A549 (cell line): ENCODE results near the gene PTPN22. TPM values are rescaled to one million over a fixed set of nuclear protein-coding genes. Genes with fewer than 3 reads are reported as not detected.

ENCODE experiments used
- ATAC-seq, 2 experiments: fragments of 200-7000 bp in 1 of 2; fragments of >200 bp in 1 of 2; cut with Nextera tagmentation in 1 of 2; cut with Tn5 transposase in 1 of 2; 3 replicates each; pipeline versions ENCODE4 v1.8.0 to v1.9.1; 2018 to 2020; ENCODE audit warnings: mild to moderate bottlenecking in 1 of 2, moderate library complexity in 1 of 2
- CTCF ChIA-PET: fragments of 300-600 bp; sonication (Branson Sonifier 250); formaldehyde crosslinking; extraction: SDS; loops from one replicate; lab custom pipeline; 2021; ENCODE audit warnings: antibody characterized with exemption, inconsistent platforms; lab: Yijun Ruan, JAX
- POLR2A ChIA-PET: fragments of 350-600 bp; formaldehyde crosslinking; extraction: SDS; loops from one replicate; lab custom pipeline; 2021; ENCODE audit warnings: antibody characterized with exemption, inconsistent platforms; lab: Yijun Ruan, JAX
- DNase-seq, 2 experiments: peaks; one replicate each; pipeline versions ENCODE4 v3.0.0 to v3.0.0-alpha.2; 2011 to 2016; ENCODE audit warnings: low read depth in 1 of 2, low spot score in 1 of 2
- FAIRE-seq: peaks from 2 replicates; lab custom pipeline; 2011; peaks lifted over from hg19 to GRCh38; lab: Jason Lieb, UNC
- H3K27ac ChIP-seq, 2 experiments: fragments of >200 bp; sonication (Bioruptor Twin); formaldehyde crosslinking; 3 replicates each; pipeline ENCODE4 v1.5.1; 2016 to 2017
- H3K4me1 ChIP-seq: fragments of >200 bp; sonication (Bioruptor Twin); formaldehyde crosslinking; 3 replicates; pipeline ENCODE4 v1.6.1; 2016
- H3K4me2 ChIP-seq: fragments of >200 bp; sonication (Bioruptor Twin); formaldehyde crosslinking; 3 replicates; pipeline ENCODE4 v1.6.1; 2016
- H3K4me3 ChIP-seq: fragments of >200 bp; sonication (Bioruptor Twin); formaldehyde crosslinking; 3 replicates; pipeline ENCODE4 v1.5.1; 2016
- H3K9me3 ChIP-seq: fragments of >200 bp; sonication (Bioruptor Twin); formaldehyde crosslinking; 3 replicates; pipeline ENCODE4 v1.6.1; 2016
- CBX2 ChIP-seq: fragments of 200-600 bp; sonication (generic); IDR thresholded peaks from 2 replicates; pipeline ENCODE4 v1.6.1; 2016; ENCODE audit warnings: low read depth, mild to moderate bottlenecking, borderline replicate concordance
- CEBPB ChIP-seq, 2 experiments: fragments of >200 bp in 1 of 2; sonication (Bioruptor Twin) in 1 of 2; formaldehyde crosslinking in 1 of 2; IDR thresholded peaks; 2 replicates each; pipeline ENCODE4 v1.6.1; 2012 to 2016
- EHF ChIP-seq: fragments of 250-450 bp; sonication (Bioruptor Pico); IDR thresholded peaks from 2 replicates; pipeline ENCODE4 v1.5.0; 2020; ENCODE audit warnings: mild to moderate bottlenecking
- EP300 ChIP-seq, 2 experiments: fragments of >200 bp; sonication (Bioruptor Twin); formaldehyde crosslinking; IDR thresholded peaks; 2 replicates in 1 of 2; 3 replicates in 1 of 2; pipeline ENCODE4 v1.6.1; 2016 to 2017
- ESRRA ChIP-seq: fragments of 150-350 bp; IDR thresholded peaks from 2 replicates; pipeline ENCODE4 v1.6.1; 2014; ENCODE audit warnings: mild to moderate bottlenecking, low read length, borderline replicate concordance
- FOSB ChIP-seq: fragments of 250-450 bp; sonication (Bioruptor Pico); IDR thresholded peaks from 2 replicates; pipeline ENCODE4 v1.5.0; 2020; ENCODE audit warnings: mild to moderate bottlenecking, moderate library complexity
- HEYL ChIP-seq: fragments of 250-450 bp; sonication (Bioruptor Pico); IDR thresholded peaks from 2 replicates; pipeline ENCODE4 v1.8.0; 2021; ENCODE audit warnings: mild to moderate bottlenecking, moderate library complexity
- HOXA7 ChIP-seq: fragments of 250-450 bp; sonication (Bioruptor Pico); IDR thresholded peaks from 2 replicates; pipeline ENCODE4 v1.5.0; 2020; ENCODE audit warnings: mild to moderate bottlenecking, moderate library complexity
- JUN ChIP-seq, 2 experiments: fragments of >200 bp; sonication (Bioruptor Twin); formaldehyde crosslinking; IDR thresholded peaks; 2 replicates in 1 of 2; 3 replicates in 1 of 2; pipeline ENCODE4 v1.6.1; 2016 to 2017
- KDM5A ChIP-seq: fragments of 200-600 bp; sonication (generic); IDR thresholded peaks from 2 replicates; pipeline ENCODE4 v1.6.1; 2016; ENCODE audit warnings: antibody characterized with exemption, mild to moderate bottlenecking
- MAFK ChIP-seq: fragments of 450-650 bp; IDR thresholded peaks from 2 replicates; pipeline ENCODE4 v1.6.1; 2014; ENCODE audit not compliant: partially characterized antibody
- MAZ ChIP-seq: fragments of 150-350 bp; IDR thresholded peaks from 2 replicates; pipeline ENCODE4 v1.6.1; 2014; ENCODE audit warnings: antibody characterized with exemption, low read depth, low read length, borderline replicate concordance
- POLR2AphosphoS2 ChIP-seq: conservative IDR thresholded peaks from 2 replicates; pipeline ENCODE4 v1.6.1; 2012; ENCODE audit warnings: low read length, improper control_type of control experiment, inconsistent platforms
- RARB ChIP-seq: fragments of 250-450 bp; sonication (Bioruptor Pico); IDR thresholded peaks from 2 replicates; pipeline ENCODE4 v1.8.0; 2021; ENCODE audit warnings: mild to moderate bottlenecking, moderate library complexity
- RCOR1 ChIP-seq: fragments of 150-350 bp; IDR thresholded peaks from 2 replicates; pipeline ENCODE4 v1.6.1; 2014; ENCODE audit warnings: antibody characterized with exemption, low read length, low read depth
- SREBF2 ChIP-seq: fragments of 450-650 bp; IDR thresholded peaks from 2 replicates; pipeline ENCODE4 v1.6.1; 2014; ENCODE audit warnings: mild to moderate bottlenecking, moderate library complexity
- TP53 ChIP-seq: fragments of 250-450 bp; sonication (Bioruptor Pico); IDR thresholded peaks from 2 replicates; pipeline ENCODE4 v1.5.0; 2021; ENCODE audit warnings: mild to moderate bottlenecking, moderate library complexity
- ZC3H11A ChIP-seq: fragments of 450-650 bp; IDR thresholded peaks from 2 replicates; pipeline ENCODE4 v1.6.1; 2014; ENCODE audit warnings: antibody characterized with exemption, mild to moderate bottlenecking
- ZFP36 ChIP-seq: fragments of 450-650 bp; IDR thresholded peaks from 2 replicates; pipeline ENCODE4 v1.6.1; 2014; ENCODE audit warnings: borderline replicate concordance; ENCODE audit not compliant: partially characterized antibody
- ZNF302 ChIP-seq: fragments of 250-450 bp; sonication (Bioruptor Pico); IDR thresholded peaks from 2 replicates; pipeline ENCODE4 v1.9.0; 2021; ENCODE audit warnings: inconsistent platforms, mild to moderate bottlenecking, moderate library complexity
- WGBS: methylation state at CpG from one replicate; pipeline ENCODE4 v1.1.6; 2017; ENCODE audit errors: missing lambda C conversion rate; 5-methylcytosine and 5-hydroxymethylcytosine counted together
- polyA plus RNA-seq, 4 experiments: library from polyadenylated mRNA; depleted of rRNA in 3 of 4; stranded (reverse); fragments of >200 nt; fragmentation: RNase III in 1 of 4; extraction: RNeasy Plus Mini Kit Qiagen cat#74134 plus additional on column Dnase treatment in 1 of 4; gene quantifications; 2 replicates in 3 of 4; 3 replicates in 1 of 4; pipeline ENCODE4 v1.2.3, GENCODE V29; 2011 to 2017
- TF ChIP-seq, protein P1 (sequence below): IDR thresholded peaks from 2 replicates; pipeline ENCODE4 v1.6.1; 2012
- TF ChIP-seq, protein P2 (sequence below): fragments of 250-450 bp; sonication (Bioruptor Pico); IDR thresholded peaks from 2 replicates; pipeline ENCODE4 v1.5.0; 2020; ENCODE audit warnings: low read depth, mild to moderate bottlenecking, moderate library complexity
- TF ChIP-seq, protein P3 (sequence below): fragments of >200 bp; sonication (Bioruptor Twin); formaldehyde crosslinking; IDR thresholded peaks from 3 replicates; pipeline ENCODE4 v1.6.1; 2016
- TF ChIP-seq, protein P4 (sequence below): IDR thresholded peaks from 2 replicates; pipeline ENCODE4 v1.6.1; 2012
- TF ChIP-seq, protein P5 (sequence below): IDR thresholded peaks from 2 replicates; pipeline ENCODE4 v1.6.1; 2012; ENCODE audit warnings: low read depth, borderline replicate concordance
- TF ChIP-seq, protein P6 (sequence below): fragments of 250-450 bp; sonication (Bioruptor Pico); IDR thresholded peaks from 2 replicates; pipeline ENCODE4 v1.5.0; 2021; ENCODE audit warnings: mild to moderate bottlenecking, moderate library complexity, borderline replicate concordance
- TF ChIP-seq, protein P7 (sequence below): fragments of 450-650 bp; IDR thresholded peaks from 2 replicates; pipeline ENCODE4 v1.6.1; 2014; ENCODE audit warnings: antibody characterized with exemption

PTPN22 gene
- polyA plus RNA-seq, 2 of the 4 experiments (the other 2 are of a cell fraction), result not detected

DNA sequence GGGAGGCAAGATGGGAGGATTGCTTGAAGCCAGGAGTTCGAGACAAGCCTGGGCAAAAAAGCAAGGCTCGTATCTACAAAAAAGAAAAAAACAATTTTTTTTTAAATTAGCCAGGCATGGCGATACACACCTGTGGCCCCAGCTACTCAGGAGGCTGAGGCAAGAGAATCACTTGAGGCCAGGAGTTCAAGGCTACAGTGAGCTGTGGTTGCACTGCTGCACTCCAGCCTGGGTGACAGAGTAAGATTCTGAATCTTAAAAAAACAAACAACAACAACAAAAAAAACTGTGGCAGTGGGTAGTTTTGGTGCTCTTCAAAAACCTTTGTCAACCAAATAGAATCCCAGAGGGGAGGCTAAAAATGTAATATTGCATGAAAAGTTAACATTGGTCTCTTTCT, 734 bp downstream of the PTPN22 start:
- Histone ChIP-seq H3K4me1 (no peaks in the 10 kb centered on the region), H3K27ac (no peak overlapping the region), H3K4me3 (no peak overlapping the region), H3K4me2 (no peak overlapping the region), H3K9me3 (no peaks in the 10 kb centered on the region)
- FAIRE-seq (no peak), ATAC-seq (no peak), DNase-seq (no peak)
- 75% methylated on average over 3 of the region's 3 CpGs for WGBS
- ChIA-PET CTCF (interaction anchor here (0.9 kb wide), 1 partner anchor 12 kb away, joined by 3 read pairs; no protein-coding TSS in a partner anchor), POLR2A (no interaction called here)
- TF ChIP-seq MAZ (no peak), CEBPB (IDR thresholded peaks at IDR 0.05) (no peak), HOXA7 (no peak), SREBF2 (no peak), POLR2AphosphoS2 (no peak), RARB (CRISPR knock-in tag) (no peak)
- TF ChIP-seq, protein P1, sequence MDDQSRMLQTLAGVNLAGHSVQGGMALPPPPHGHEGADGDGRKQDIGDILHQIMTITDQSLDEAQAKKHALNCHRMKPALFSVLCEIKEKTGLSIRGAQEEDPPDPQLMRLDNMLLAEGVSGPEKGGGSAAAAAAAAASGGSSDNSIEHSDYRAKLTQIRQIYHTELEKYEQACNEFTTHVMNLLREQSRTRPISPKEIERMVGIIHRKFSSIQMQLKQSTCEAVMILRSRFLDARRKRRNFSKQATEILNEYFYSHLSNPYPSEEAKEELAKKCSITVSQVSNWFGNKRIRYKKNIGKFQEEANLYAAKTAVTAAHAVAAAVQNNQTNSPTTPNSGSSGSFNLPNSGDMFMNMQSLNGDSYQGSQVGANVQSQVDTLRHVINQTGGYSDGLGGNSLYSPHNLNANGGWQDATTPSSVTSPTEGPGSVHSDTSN, result no peak
- TF ChIP-seq, protein P2, sequence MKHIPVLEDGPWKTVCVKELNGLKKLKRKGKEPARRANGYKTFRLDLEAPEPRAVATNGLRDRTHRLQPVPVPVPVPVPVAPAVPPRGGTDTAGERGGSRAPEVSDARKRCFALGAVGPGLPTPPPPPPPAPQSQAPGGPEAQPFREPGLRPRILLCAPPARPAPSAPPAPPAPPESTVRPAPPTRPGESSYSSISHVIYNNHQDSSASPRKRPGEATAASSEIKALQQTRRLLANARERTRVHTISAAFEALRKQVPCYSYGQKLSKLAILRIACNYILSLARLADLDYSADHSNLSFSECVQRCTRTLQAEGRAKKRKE (CRISPR knock-in tag), result no peak

DNA sequence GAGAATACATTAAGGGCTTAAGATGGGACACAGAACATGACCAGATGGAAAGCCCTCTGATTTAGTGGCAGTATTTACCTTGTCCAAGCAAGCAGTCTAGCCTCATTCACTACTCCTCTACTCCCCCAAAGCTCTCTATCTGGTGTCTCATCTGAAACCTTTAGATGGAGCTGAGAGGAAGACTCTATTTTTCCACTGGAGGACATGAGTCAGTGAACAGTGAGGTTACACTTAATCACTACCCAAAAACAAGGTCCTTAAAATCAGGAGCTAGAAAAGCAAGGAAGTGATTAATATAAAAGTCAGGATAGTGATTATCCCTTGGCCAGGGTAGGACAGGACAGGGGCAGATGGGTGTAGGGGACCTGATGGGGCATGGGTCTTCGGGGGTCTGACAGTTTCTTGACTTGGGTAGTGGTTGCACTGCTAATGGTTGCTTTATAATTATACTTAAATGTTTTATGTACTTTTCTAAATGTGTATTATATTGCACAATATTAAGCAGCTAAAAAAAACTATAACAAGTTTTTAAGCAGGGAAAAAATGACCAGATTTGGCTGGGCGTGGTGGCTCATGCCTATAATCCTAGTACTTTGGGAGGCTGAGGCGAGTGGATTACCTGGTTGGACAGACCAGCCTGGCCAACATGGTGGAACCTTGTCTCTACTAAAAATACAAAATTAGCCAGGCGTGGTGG, 3.0 kb downstream of the PTPN22 start:
- CTCF ChIA-PET, result interaction anchor here (1.4 kb wide), 1 partner anchor 33 kb away, joined by 4 read pairs; no protein-coding TSS in a partner anchor
- no peak for ATAC-seq
- H3K9me3 ChIP-seq, result no peaks in the 10 kb centered on the region
- no peak overlapping the region for H3K27ac ChIP-seq
- 71% methylated on average over 4 of the region's 4 CpGs for WGBS
- no peak overlapping the region for H3K4me2 ChIP-seq
- FAIRE-seq, result no peak
- no peak overlapping the region for H3K4me3 ChIP-seq
- H3K4me1 ChIP-seq, result no peaks in the 10 kb centered on the region
- POLR2A ChIA-PET, result no interaction called here
- TF ChIP-seq EHF (CRISPR knock-in tag), result no peak
- no peak for TF ChIP-seq ZC3H11A
- no peak for TF ChIP-seq KDM5A
- TF ChIP-seq, protein P3, sequence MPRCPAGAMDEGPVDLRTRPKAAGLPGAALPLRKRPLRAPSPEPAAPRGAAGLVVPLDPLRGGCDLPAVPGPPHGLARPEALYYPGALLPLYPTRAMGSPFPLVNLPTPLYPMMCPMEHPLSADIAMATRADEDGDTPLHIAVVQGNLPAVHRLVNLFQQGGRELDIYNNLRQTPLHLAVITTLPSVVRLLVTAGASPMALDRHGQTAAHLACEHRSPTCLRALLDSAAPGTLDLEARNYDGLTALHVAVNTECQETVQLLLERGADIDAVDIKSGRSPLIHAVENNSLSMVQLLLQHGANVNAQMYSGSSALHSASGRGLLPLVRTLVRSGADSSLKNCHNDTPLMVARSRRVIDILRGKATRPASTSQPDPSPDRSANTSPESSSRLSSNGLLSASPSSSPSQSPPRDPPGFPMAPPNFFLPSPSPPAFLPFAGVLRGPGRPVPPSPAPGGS, result no peak
- TF ChIP-seq, protein P4, sequence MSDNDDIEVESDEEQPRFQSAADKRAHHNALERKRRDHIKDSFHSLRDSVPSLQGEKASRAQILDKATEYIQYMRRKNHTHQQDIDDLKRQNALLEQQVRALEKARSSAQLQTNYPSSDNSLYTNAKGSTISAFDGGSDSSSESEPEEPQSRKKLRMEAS, result no peak
- TF ChIP-seq TP53 (CRISPR knock-in tag), result no peak
- no peak for TF ChIP-seq RCOR1
- no peak for TF ChIP-seq MAFK
- TF ChIP-seq, protein P5, sequence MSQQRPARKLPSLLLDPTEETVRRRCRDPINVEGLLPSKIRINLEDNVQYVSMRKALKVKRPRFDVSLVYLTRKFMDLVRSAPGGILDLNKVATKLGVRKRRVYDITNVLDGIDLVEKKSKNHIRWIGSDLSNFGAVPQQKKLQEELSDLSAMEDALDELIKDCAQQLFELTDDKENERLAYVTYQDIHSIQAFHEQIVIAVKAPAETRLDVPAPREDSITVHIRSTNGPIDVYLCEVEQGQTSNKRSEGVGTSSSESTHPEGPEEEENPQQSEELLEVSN, result no peak
- no peak for TF ChIP-seq HEYL (CRISPR knock-in tag)
- no peak for TF ChIP-seq ESRRA
- TF ChIP-seq CBX2, result no peak
- no peak for TF ChIP-seq EP300 (IDR thresholded peaks at IDR 0.05)
- no peak for TF ChIP-seq FOSB
- no peak for TF ChIP-seq ZNF302 (CRISPR knock-in tag)
- TF ChIP-seq, protein P6, sequence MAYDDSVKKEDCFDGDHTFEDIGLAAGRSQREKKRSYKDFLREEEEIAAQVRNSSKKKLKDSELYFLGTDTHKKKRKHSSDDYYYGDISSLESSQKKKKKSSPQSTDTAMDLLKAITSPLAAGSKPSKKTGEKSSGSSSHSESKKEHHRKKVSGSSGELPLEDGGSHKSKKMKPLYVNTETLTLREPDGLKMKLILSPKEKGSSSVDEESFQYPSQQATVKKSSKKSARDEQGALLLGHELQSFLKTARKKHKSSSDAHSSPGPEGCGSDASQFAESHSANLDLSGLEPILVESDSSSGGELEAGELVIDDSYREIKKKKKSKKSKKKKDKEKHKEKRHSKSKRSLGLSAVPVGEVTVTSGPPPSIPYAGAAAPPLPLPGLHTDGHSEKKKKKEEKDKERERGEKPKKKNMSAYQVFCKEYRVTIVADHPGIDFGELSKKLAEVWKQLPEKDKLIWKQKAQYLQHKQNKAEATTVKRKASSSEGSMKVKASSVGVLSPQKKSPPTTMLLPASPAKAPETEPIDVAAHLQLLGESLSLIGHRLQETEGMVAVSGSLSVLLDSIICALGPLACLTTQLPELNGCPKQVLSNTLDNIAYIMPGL (CRISPR knock-in tag), result no peak
- TF ChIP-seq, protein P2 (CRISPR knock-in tag), result no peak
- TF ChIP-seq ZFP36, result no peak
- TF ChIP-seq, protein P7, sequence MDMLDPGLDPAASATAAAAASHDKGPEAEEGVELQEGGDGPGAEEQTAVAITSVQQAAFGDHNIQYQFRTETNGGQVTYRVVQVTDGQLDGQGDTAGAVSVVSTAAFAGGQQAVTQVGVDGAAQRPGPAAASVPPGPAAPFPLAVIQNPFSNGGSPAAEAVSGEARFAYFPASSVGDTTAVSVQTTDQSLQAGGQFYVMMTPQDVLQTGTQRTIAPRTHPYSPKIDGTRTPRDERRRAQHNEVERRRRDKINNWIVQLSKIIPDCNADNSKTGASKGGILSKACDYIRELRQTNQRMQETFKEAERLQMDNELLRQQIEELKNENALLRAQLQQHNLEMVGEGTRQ, result no peak
- no peak for TF ChIP-seq JUN (IDR thresholded peaks at IDR 0.05)
- no peak for DNase-seq
